HepG2 (cell line): Measurements from ENCODE around the gene MYL3. TPM values are rescaled to one million over a fixed set of nuclear protein-coding genes. Genes with fewer than 3 reads are reported as not detected.

Source experiments
- ATAC-seq: fragments of 200-7000 bp; cut with Tn5 transposase; 3 replicates; pipeline ENCODE4 v1.9.1; 2020; ENCODE audit warnings: mild to moderate bottlenecking, moderate library complexity
- BruUV-seq: library from RNA; stranded (reverse); fragments of 400-500 nt; replicated peaks from 2 replicates; lab custom pipeline; 2021; lab: Mats Ljungman, UMichigan
- CTCF ChIA-PET: fragments of 300-600 bp; formaldehyde crosslinking; extraction: SDS; loops from one replicate; lab custom pipeline; 2021; ENCODE audit warnings: low total read pairs, inconsistent platforms, low intra/inter-chr PET ratio; lab: Yijun Ruan, JAX
- POLR2A ChIA-PET: fragments of 350-600 bp; sonication (Branson Sonifier 250); formaldehyde crosslinking; loops from one replicate; lab custom pipeline; 2020; ENCODE audit warnings: antibody characterized with exemption, inconsistent platforms; lab: Yijun Ruan, JAX
- DNase-seq: peaks from one replicate; pipeline ENCODE4 v3.0.0-alpha.2; 2015; ENCODE audit warnings: low spot score
- FAIRE-seq: peaks from 3 replicates; lab custom pipeline; 2011; peaks lifted over from hg19 to GRCh38; lab: Jason Lieb, UNC
- H2AFZ ChIP-seq: one replicate; pipeline ENCODE4 v1.6.1; 2011; ENCODE audit warnings: low read length, inconsistent platforms
- H3K27ac ChIP-seq: fragments of 300-600 bp; 3 replicates; pipeline ENCODE4 v1.8.0; 2011; ENCODE audit warnings: mixed run types, mild to moderate bottlenecking, mixed read lengths, low read length, inconsistent platforms; ENCODE audit not compliant: insufficient read depth; ENCODE audit errors: extremely low read length
- H3K27me3 ChIP-seq, 2 experiments: fragments of 200-600 bp in 1 of 2; 2 replicates in 1 of 2; 3 replicates in 1 of 2; pipeline versions ENCODE4 v1.6.0 to v1.8.0; 2011; ENCODE audit warnings: low read length in 2 of 2, mild to moderate bottlenecking in 2 of 2, moderate library complexity in 2 of 2, inconsistent platforms in 1 of 2; ENCODE audit not compliant: insufficient read depth in 2 of 2, control insufficient read depth in 1 of 2
- H3K36me3 ChIP-seq, 2 experiments: fragments of 200-600 bp in 1 of 2; replicated peaks in 1 of 2; 2 replicates in 1 of 2; 3 replicates in 1 of 2; pipeline versions ENCODE4 v1.5.1 to v1.8.0; 2011; ENCODE audit warnings: low read length in 2 of 2, inconsistent platforms in 1 of 2; ENCODE audit not compliant: insufficient read depth in 2 of 2, control insufficient read depth in 1 of 2
- H3K4me1 ChIP-seq: 2 replicates; pipeline ENCODE4 v1.5.1; 2012; ENCODE audit warnings: low read length, inconsistent platforms; ENCODE audit not compliant: insufficient read depth
- H3K4me2 ChIP-seq: 2 replicates; pipeline ENCODE4 v1.6.0; 2011; ENCODE audit warnings: low read depth, low read length, inconsistent platforms
- H3K4me3 ChIP-seq, 3 experiments: fragments of 200-600 bp in 1 of 3; sonication (generic), shearing (Covaris generic) in 1 of 3; replicated peaks in 1 of 3; 2 replicates each; pipeline ENCODE4 v1.5.1; 2011 to 2016; ENCODE audit warnings: low read length in 3 of 3, inconsistent platforms in 2 of 3, low read depth in 2 of 3, mild to moderate bottlenecking in 2 of 3, control low read depth in 1 of 3, mixed read lengths in 1 of 3; ENCODE audit not compliant: insufficient read depth in 1 of 3
- H3K79me2 ChIP-seq: one replicate; pipeline ENCODE4 v1.6.1; 2011; ENCODE audit warnings: low read length, inconsistent platforms; ENCODE audit not compliant: insufficient read depth
- H3K9ac ChIP-seq: 2 replicates; pipeline ENCODE4 v1.6.0; 2011; ENCODE audit warnings: mild to moderate bottlenecking, low read depth, low read length, inconsistent platforms; ENCODE audit not compliant: insufficient read depth
- H3K9me3 ChIP-seq: 2 replicates; pipeline ENCODE4 v1.5.1; 2012; ENCODE audit warnings: mild to moderate bottlenecking, low read length
- H4K20me1 ChIP-seq: 2 replicates; pipeline ENCODE4 v1.6.0; 2011; ENCODE audit warnings: inconsistent platforms, mild to moderate bottlenecking, low read length, moderate library complexity; ENCODE audit not compliant: insufficient read depth
- DZIP1 ChIP-seq: sonication (generic); formaldehyde crosslinking; IDR thresholded peaks from 2 replicates; pipeline ENCODE4 v1.5.0; 2020; ENCODE audit warnings: mild to moderate bottlenecking, missing genetic modification reagents
- MYNN ChIP-seq: sonication (generic); formaldehyde crosslinking; IDR thresholded peaks from 2 replicates; pipeline ENCODE4 v1.4.0; 2020; ENCODE audit warnings: mild to moderate bottlenecking, low read depth, missing genetic modification reagents
- PCBP2 ChIP-seq: fragments of 200-400 bp; formaldehyde crosslinking; optimal IDR thresholded peaks from 2 replicates; pipeline ENCODE3; 2018; ENCODE audit warnings: low read length, low read depth; ENCODE audit not compliant: poor library complexity, severe bottlenecking
- RBM22 ChIP-seq: fragments of 200-400 bp; formaldehyde crosslinking; optimal IDR thresholded peaks from 2 replicates; pipeline ENCODE3; 2017; ENCODE audit warnings: mild to moderate bottlenecking, low read length, moderate library complexity
- TCF7 ChIP-seq: sonication (generic); IDR thresholded peaks from 2 replicates; pipeline ENCODE4 v1.6.1; 2016; ENCODE audit warnings: antibody characterized with exemption, low read depth
- ZMYM3 ChIP-seq: sonication (generic); formaldehyde crosslinking; IDR thresholded peaks from 2 replicates; pipeline ENCODE4 v1.5.1; 2020; ENCODE audit warnings: mild to moderate bottlenecking, missing genetic modification reagents
- ZNF564 ChIP-seq: sonication (generic); formaldehyde crosslinking; IDR thresholded peaks from 2 replicates; pipeline ENCODE4 v1.8.1; 2023; ENCODE audit warnings: mild to moderate bottlenecking, missing genetic modification reagents
- ZNF770 ChIP-seq: sonication (generic); formaldehyde crosslinking; IDR thresholded peaks from 2 replicates; pipeline ENCODE4 v1.5.0; 2020; ENCODE audit warnings: mild to moderate bottlenecking, missing genetic modification reagents
- ZNF800 ChIP-seq: sonication (generic); formaldehyde crosslinking; IDR thresholded peaks from 2 replicates; pipeline ENCODE4 v1.4.0; 2020; ENCODE audit warnings: missing genetic modification reagents
- ZSCAN25 ChIP-seq: sonication (generic); formaldehyde crosslinking; IDR thresholded peaks from 2 replicates; pipeline ENCODE4 v1.8.0; 2022; ENCODE audit warnings: mild to moderate bottlenecking, missing genetic modification reagents
- WGBS: methylation state at CpG from one replicate; pipeline ENCODE4 v1.1.6; 2017; ENCODE audit warnings: low lambda C conversion rate; 5-methylcytosine and 5-hydroxymethylcytosine counted together
- in situ Hi-C: cut with HindIII; loops from 2 replicates; pipeline ENCODE4 v1.10.0; 2017; ENCODE audit warnings: low pct_unique_long_range_greater_than_20kb; ENCODE audit not compliant: extremely low pct_ligation_motif_present
- intact Hi-C: fragments of 100-400 bp; cut with micrococcal nuclease; formaldehyde crosslinking; loops from one replicate; pipeline ENCODE4 v1.10.0; 2022; ENCODE audit not compliant: unreplicated experiment
- polyA plus RNA-seq, 8 experiments: library from polyadenylated mRNA; depleted of rRNA in 3 of 8; stranded (reverse) in 7 of 8; unstranded in 1 of 8; fragments of >200 nt; fragmentation: Illumina TruSeq in 4 of 8; extraction: Trizol in 4 of 8; gene quantifications; 2 replicates each; pipeline versions ENCODE4 v1.2.1 to v1.2.3, GENCODE V29; 2011 to 2016; ENCODE audit warnings: low read depth in 4 of 8, missing spikeins in 1 of 8, mixed read lengths in 1 of 8; ENCODE audit not compliant: insufficient read depth in 1 of 8
- total RNA-seq, 5 experiments: library from RNA; depleted of rRNA; stranded (reverse); fragments of >200 nt; fragmentation: Illumina TruSeq; extraction: Trizol; gene quantifications; 2 replicates each; pipeline ENCODE4 v1.2.3, GENCODE V29; 2016; ENCODE audit warnings: low read depth in 1 of 5

MYL3 gene
- total and polyA plus RNA-seq, 2 of the 13 experiments (the other 11 are each of a cell fraction or from before 2014, with no cell fraction given): not detected

- ATAC-seq: no peak
- no TSS peak for BruUV-seq
- intact Hi-C loops: no loop called here
- peaks cover 23% of the 10 kb centered on the region for H3K4me1 ChIP-seq
- H3K9me3 ChIP-seq: no peaks in the 10 kb centered on the region
- TF ChIP-seq PCBP2 (no peak), ZMYM3 (no peak), ZNF800 (CRISPR knock-in tag) (no peak), MYNN (CRISPR knock-in tag) (no peak), TCF7 (no peak), ZSCAN25 (CRISPR knock-in tag) (no peak), DZIP1 (CRISPR knock-in tag) (no peak), RBM22 (no peak), ZNF770 (CRISPR knock-in tag) (no peak), ZNF564 (CRISPR knock-in tag) (no peak)
- TF ChIP-seq, all 625 proteins: peak for 0
- no peak for DNase-seq
- H3K27ac ChIP-seq: no peak overlapping the region
- H2AFZ ChIP-seq: no peak overlapping the region
- H3K4me2 ChIP-seq: no peak overlapping the region
- FAIRE-seq: no peak
- 39% methylated on average over 7 of the region's 9 CpGs for WGBS
- H3K79me2 ChIP-seq: no peaks in the 10 kb centered on the region
- in situ Hi-C loops: no loop called here
- H3K4me3 ChIP-seq: no peak overlapping the region
- ChIA-PET POLR2A (no interaction called here), CTCF (no interaction called here)
- no peak overlapping the region for H3K9ac ChIP-seq
- peaks cover 13 to 87% of the 10 kb centered on the region in 2 experiments for H3K27me3 ChIP-seq
- H3K36me3 ChIP-seq: no peaks in the 10 kb centered on the region
- peaks cover 3% of the 10 kb centered on the region; the same call in 1 of the 2 replicates for H4K20me1 ChIP-seq
These were observed 12.3 kb upstream of the MYL3 start for GRCh38 chr3:46875560-46875959.
